Activated CD8-positive, alpha-beta memory T cell treated with anti-CD3 and anti-CD28 coated beads, Interleukin-2, amount 50 U/mL, for 1 hour (primary cell): Measurements from ENCODE around the gene SH3BGRL3.

Experiments used
- DNase-seq: peaks from one replicate; pipeline ENCODE4 v3.0.0-alpha.2; 2020; ENCODE audit errors: extremely low read depth

The SH3BGRL3 gene

GRCh38 chr1:26277719-26278118, 2.2 kb upstream of the SH3BGRL3 start:
- DNase-seq = no peak

GRCh38 chr1:26278303-26278702, 1.6 kb upstream of the SH3BGRL3 start:
- no peak for DNase-seq

- DNase-seq = no peak
Measured at GRCh38 chr1:26278724-26279455, 996 bp upstream of the SH3BGRL3 start.

- DNase-seq = no peak
Measured at GRCh38 chr1:26280333-26281042, 602 bp downstream of the SH3BGRL3 start.

- no peak for DNase-seq
Measured at GRCh38 chr1:26281091-26281958, 1.4 kb downstream of the SH3BGRL3 start.

- no peak for DNase-seq
Measured at GRCh38 chr1:26281971-26282370, 2.1 kb downstream of the SH3BGRL3 start.

GRCh38 chr1:26282401-26282918, 2.6 kb downstream of the SH3BGRL3 start:
- no peak for DNase-seq

- no peak for DNase-seq
Measured at GRCh38 chr1:26283279-26283853, 3.5 kb downstream of the SH3BGRL3 start.

GRCh38 chr1:26283871-26284596, 4.1 kb downstream of the SH3BGRL3 start:
- DNase-seq = no peak

GRCh38 chr1:26284597-26285347, 4.9 kb downstream of the SH3BGRL3 start:
- peak; percentile 99 for DNase-seq

- DNase-seq = no peak
Measured at GRCh38 chr1:26285366-26286063, 5.6 kb downstream of the SH3BGRL3 start.

- DNase-seq = no peak
Measured at GRCh38 chr1:26286064-26286416, 6.2 kb downstream of the SH3BGRL3 start.

GRCh38 chr1:26287033-26287711, 7.3 kb downstream of the SH3BGRL3 start:
- no peak for DNase-seq

GRCh38 chr1:26287811-26288210, 7.9 kb downstream of the SH3BGRL3 start:
- no peak for DNase-seq

- no peak for DNase-seq
Measured at GRCh38 chr1:26288311-26288941, 8.5 kb downstream of the SH3BGRL3 start.

- no peak for DNase-seq
Measured at GRCh38 chr1:26289158-26290059, 9.5 kb downstream of the SH3BGRL3 start.

- DNase-seq = no peak
Measured at GRCh38 chr1:26290122-26290881, 10.4 kb downstream of the SH3BGRL3 start.
